Midbrain (tissue), 1 donor: ENCODE data around the gene CASS4.
A peak's percentile ranks its signal among the peaks of the same experiment; 100 is the strongest.
"Not testable (repeated sequence)": the region's sequence is repeated elsewhere in the genome, so short reads cannot be mapped to it uniquely, and the experiment has no call there.

Experiments
- DNase-seq: peaks from one replicate; lab custom pipeline; 2025; lab: John Stamatoyannopoulos, UW

CASS4 gene

DNA sequence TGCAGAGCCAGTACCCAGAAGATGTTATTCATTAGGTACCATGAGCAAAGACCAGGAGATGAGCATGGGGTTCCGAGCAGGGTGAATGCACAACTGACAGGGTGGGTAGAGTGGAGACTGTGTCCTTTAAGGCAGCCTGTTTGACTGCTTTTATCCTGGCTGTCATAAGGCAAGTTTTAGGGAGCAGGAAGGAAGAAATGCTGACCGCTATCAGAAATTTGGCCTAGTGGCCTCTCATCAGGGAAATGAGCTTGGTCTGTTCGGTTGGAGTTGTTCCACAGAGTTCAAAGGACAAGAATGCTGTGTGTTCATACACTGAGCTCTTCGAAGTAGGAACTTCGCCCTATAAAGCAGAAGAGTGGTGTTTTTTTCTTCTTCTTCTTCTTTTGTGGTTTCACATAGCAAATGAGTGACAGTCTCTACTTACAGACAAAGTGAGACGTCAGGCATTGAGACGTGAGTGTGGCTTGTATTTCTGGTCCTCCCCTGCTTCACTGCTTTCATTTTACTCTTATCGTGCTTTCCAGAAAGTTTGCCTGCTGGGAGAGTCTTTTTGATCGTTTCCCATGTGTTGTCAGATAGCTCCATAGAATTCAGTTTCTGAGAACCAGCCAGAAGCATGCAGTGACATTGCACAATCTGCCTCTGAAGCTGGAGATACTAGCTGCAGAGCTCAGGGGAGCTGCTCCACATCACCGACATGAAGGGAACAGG, at the start of gene CASS4:
Gene CASS4 (plus strand): TSS at position 502 of the 714 bp plus-strand sequence. CDS start 199 bp downstream, at position 701.
- peak; percentile 39 for DNase-seq

DNA sequence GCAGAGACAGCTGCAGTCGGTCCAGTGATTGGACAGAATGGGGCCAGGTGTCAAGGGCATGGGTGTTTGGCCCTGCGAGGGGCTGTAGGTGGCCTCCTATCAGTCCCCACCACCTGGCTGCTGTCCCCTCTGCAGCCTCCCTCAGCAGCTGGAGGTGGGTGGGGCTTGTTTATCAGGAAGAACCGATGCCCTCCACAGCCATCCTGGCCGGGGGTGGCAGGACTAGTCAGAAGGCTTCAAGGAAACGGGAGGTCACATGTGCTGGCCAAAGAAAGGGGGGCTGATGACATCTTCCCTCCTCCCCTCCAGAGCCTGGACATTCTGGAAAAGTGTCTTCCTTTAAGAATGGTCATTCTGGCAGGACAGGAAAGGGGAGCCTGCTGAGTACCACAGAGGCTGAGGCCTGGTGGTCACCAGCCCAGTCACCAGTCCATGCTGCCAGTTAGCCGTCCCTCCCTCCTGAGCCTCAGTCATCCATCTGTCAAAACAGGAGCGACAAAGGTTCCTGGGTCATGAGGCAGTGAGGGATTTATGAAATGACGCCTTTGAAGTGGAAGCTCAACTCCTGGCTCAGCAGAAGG, 49.1 kb upstream of the CASS4 start:
- DNase-seq, result no peak

DNA sequence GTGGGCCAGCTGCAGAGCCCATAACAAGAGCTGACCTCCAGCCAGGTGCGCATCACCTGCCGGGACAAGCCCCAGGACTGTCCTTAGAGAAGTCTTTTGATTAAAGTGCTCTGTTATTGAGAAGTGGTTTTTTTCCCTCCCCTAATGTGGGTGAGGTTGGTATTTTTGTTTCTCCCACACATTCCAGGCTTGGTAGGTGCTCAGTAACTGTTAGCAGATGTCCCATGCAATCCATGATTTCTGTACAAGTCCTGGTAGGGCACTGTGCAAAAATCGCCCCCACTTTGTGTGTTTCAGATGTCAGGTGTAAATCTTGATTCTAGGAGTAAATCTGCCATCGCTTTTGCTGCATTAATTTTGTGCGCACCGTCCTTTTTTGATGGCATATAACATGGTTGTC, 48.6 kb upstream of the CASS4 start:
- no peak for DNase-seq

DNA sequence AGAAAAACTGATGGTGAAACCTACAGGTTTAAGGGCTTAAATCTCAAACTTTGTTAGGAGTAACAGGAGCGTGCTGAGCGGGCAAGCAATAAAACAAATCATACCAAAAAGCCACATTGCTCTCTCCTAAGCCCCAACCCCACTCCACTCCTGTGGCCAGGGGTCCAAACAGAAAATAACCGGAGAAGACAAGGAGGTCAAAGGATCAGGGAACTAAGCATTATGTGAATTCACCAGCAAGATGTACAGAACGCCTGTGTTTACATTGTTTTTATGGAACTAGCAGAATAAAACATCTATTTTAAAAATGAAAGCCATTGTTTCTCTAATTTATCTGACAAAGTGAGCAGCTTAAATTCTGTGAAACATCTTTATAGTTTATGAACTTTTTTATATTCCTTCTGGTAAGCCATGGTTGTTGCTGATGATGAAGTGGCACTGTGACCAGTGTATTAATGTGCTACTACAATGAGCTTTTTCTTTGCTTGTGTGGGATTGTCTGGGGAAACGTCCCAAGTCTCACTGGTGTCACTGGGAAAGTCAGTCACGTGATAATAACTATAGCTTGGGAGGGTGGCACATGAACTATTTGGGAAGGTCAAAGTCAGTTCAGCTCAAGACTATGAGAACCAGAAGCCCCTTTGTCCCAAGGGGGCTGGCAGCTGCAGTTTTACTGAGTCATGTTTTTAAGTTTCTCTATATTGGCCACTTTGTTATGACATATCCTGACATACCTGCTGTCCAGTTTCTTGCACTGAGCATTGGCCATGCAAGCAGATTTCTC, 43.5 kb upstream of the CASS4 start:
- peak; percentile 63 for DNase-seq

GRCh38 chr20:56369179-56369578, 42.9 kb upstream of the CASS4 start:
- DNase-seq, result no peak

GRCh38 chr20:56371977-56372376, 40.1 kb upstream of the CASS4 start:
- DNase-seq, result no peak

DNA sequence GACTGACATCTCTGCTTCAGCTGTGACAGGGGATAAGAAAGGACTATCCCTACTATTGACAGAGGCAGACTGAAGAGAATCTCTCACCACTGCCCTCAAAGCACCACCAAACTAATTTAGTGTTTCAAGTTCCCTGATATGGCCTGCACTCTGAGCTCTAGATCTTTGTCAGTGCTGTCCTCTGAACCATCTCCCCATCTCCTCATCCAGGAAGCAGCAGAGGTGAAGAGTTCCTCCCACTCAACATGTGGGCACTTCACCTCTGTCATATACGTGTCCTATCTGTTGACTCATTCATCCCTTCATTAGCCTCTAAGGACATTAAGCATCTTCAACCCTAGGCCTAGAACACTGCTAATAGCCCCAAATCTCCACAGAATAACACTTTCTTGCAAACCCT, 39.2 kb upstream of the CASS4 start:
- no peak for DNase-seq

- DNase-seq, result no peak
These were observed 38.1 kb upstream of the CASS4 start for GRCh38 chr20:56373942-56374341.

- no peak for DNase-seq
These were observed 35.7 kb upstream of the CASS4 start for GRCh38 chr20:56376331-56376730.

GRCh38 chr20:56378386-56378785, 33.7 kb upstream of the CASS4 start:
- DNase-seq, result no peak

GRCh38 chr20:56380375-56380774, 31.7 kb upstream of the CASS4 start:
- DNase-seq, result no peak

DNA sequence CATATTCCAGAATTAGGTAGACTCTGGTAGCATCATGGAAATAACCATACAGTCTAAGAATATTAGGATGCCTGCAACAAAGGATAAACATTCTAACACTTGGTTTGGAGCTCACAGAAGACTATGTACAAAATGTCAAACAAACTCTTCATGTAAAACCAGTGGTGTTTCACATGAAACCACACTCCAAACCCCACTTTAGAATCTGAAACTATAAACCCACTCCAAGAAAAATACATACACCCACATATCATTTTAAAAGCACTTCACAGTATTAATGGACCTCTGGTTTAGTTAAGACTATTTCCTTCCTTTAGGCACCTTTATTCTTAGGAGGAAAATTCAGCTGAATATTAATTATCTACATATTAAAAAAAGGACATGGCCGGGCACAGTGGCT, 30.6 kb upstream of the CASS4 start:
- DNase-seq, result no peak

DNA sequence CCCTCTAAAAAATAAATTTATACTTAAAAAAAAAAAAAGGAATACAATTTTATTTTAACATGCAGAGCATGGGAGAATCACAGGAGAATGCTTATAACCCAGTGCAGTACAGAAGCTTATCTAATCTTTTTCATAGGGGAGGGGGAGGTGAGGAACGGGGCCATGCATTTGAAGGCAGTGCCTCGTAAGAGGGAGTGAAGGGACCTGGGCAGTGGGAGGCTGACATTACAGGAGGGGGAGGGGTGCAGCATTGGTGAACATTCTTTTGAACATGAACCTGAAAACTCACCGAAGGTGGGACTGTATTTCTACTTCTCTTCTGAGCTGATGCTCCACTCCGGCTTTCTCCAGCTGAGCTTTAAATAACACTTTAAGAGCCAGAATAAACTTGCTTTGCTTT, 29.4 kb upstream of the CASS4 start:
- no peak for DNase-seq

DNA sequence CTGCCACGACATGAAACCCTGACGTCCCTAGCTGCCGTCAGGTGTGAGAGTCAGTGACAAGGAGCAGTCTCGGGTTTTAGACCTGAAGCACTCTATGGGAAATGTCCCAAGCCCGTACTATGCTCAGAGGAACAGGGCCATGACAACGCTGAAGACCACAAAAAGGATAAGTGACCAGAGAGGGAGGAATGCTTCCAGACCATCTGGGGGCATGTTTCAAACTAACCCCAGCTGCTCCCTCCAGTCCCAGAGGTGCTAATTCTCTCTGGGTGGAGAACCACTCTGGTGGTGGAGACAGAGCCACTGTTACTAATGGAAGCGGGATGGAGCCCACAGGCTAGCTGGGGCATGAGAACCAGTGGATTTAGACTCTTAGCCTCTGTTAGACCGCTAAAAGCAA, 28.7 kb upstream of the CASS4 start:
- DNase-seq, result no peak

DNA sequence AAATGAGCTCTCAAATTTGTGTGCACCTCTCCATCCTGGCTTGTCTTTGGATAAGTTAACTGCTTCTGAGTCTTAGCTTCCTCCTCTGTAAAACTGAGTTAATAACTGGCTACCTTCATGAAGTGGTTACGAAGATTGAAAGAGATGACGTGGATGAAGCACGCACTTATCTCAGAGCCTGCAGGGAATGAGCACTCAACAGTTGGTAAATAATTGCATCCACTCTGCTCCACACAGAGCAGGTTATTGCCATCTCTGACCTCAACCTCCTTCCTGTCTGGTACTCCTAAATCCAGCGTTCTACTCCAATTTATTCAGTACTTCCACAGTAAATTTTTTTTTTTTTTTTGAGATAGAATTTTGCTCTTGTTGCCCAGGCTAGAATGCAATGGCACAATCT, 26.9 kb upstream of the CASS4 start:
- DNase-seq, result no peak

DNA sequence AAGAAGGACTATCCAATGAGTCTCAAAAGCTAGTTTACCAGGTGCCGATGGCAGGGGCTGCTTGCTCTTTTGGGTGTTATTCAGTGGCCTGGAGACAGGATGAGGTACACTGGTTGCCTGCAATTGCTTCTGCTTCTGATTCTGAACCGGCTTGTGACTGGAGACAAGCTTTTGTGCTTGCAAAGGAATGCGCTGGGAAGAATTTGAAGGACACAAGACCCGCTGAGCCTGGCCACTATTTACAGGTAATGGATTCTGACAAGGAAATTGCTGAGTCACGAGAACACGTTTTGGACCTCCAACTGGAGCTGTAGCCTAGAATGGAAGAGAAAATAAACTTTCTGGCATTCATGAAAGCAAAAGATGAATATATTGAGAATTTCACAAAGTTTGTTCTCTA, 25.8 kb upstream of the CASS4 start:
- no peak for DNase-seq

DNA sequence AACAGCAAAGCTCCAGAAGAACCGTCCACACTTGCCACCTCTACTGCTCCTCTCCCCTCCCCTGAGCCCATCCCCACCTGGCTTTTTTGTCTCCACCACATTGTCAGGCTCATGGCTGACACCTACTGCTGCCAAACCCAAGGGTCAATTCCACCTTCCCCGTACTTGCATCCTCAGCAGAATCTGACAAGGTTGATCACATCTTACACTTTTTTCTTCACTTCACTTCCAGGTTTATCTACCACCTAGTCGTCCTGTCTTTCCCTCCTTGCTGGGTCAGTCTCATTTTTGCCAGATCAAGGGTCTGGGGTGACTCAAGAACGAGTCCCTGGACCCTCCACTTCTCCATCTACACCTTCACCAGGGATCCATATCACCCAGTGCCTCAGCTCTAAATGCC, 23.2 kb upstream of the CASS4 start:
- no peak for DNase-seq

- DNase-seq, result no peak
These were observed 22.3 kb upstream of the CASS4 start for GRCh38 chr20:56389807-56390206.

DNA sequence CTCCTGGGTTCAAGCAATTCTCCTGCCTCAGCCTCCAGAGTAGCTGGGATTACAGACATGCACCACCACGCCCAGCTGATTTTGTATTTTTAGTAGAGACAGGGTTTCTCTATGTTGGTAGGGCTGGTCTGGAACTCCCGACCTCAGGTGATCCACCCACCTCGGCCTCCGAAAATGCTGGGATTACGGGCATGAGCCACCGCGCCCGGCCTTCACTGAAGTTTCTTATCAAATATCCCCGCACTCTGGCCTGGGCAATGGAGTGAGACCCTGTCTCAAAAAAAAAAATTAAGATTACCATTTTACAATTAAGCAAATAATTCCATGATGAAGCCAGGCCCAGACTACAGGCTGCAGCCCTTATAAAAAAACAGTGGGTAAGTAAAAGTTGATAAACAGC, 21.7 kb upstream of the CASS4 start:
- not testable (repeated sequence) for DNase-seq

DNA sequence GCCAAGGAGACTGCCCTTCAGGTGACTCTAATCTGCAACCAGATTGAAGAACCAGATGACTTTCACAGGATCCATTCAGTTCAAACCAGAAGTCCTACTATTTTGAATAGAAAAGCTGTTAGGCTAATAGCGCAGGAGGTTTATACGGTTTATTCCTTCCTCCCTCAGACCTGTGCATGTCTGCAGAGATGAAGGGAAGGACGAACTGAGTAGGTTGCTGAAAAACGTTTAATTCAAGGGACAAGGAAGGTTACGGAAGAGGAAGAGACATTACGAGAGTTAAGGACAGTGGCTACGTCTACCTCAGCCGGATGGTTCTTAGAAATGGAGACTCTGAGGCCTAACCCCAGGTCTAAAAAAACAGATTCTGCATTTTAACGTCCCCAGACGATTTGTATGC, 21.0 kb upstream of the CASS4 start:
- no peak for DNase-seq

DNA sequence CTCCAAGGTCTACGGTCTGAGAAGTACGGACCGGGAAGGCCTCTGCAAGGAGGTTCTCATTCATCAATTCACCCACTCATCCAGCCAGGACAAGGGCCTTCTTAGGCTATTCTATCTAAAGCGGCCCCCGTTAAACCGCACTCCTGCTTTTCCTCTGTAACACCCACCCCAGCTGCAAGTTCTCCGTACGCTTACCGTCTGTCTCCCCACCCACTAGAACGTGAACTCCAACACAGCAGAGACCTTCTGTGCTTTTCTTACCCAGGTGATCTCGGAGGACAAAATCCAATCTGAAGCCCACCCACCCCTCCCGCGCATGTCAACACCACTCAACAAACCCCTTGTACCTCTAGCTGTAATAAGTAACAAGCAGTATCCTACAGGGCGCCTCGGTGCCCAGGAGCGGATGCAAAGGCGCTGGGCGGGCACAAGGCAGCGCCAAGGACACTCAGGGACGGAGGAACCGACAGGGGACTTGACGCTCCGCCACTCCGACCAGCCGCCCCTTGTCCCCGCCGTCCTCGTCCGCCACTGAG, 20.4 kb upstream of the CASS4 start:
- DNase-seq, result no peak

DNA sequence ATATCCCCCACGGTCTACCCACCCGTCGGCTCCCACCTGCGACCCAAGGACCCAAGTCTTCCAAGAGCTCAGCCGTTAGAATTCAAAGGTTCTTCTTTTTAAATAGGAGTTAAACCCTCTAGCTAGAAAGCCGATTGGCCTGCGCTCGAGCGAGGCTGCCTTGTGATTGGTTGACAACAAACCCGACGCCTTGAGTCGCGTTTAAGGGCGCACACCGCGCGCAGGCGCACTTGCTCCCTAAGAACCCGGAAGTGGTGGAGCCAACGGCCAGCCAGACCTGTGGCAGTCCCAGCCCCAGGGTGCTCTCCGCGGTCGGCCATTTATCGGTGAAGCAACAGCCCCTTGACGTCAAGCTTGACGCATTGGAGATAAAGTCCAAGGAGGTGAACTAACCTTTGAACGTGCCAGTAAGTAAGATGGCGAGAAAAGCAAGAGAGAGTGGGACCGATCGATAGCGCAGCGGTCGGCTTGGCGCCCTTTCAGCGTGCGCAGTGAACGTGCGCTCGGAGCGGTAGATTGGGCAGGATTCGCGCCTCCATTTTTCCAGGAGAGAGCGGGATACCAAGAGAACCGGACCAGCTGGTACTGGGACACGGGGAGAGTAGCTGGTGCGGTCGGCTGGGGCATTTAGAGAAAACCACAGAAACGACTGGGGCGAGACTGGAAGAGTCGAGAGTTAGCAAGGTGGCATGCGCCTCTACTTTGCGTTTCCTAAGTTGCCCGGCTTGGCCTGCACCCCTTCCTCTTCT, 19.8 kb upstream of the CASS4 start, which contains the start of the genes AURKA and CSTF1:
Gene AURKA (minus strand): TSS at position 84 of the 749 bp plus-strand sequence. CDS start 4,018 bp downstream, outside the sequence.
Gene CSTF1 (plus strand): TSS at position 514 of the 749 bp plus-strand sequence. CDS start 2,908 bp downstream, outside the sequence.
- DNase-seq, result peak; percentile 99
